ENCODE results near the gene WRAP73.

The WRAP73 gene

GRCh38 chr1:3681898-3682806, 32.2 kb upstream of the WRAP73 start:
- TF ChIP-seq CTCF (IDR thresholded peaks at IDR 0.05; ENCODE audit: insufficient read depth, low read depth, low read length, missing control alignments) = no peak
- no peak for DNase-seq (ENCODE audit: low read depth)

GRCh38 chr1:3681231-3681897, 31.5 kb upstream of the WRAP73 start:
- DNase-seq (ENCODE audit: low read depth) = no peak
- no peak for TF ChIP-seq CTCF (IDR thresholded peaks at IDR 0.05; ENCODE audit: insufficient read depth, low read depth, low read length, missing control alignments)
- no peak overlapping the region for H3K4me3 ChIP-seq (ENCODE audit: low read length)

More at GRCh38 chr1:3681898-3682806, 32.2 kb upstream of the WRAP73 start:
- no peak overlapping the region for H3K4me3 ChIP-seq (ENCODE audit: low read length)

GRCh38 chr1:3680488-3681230, 30.8 kb upstream of the WRAP73 start:
- DNase-seq (ENCODE audit: low read depth) = peak; percentile 45
- TF ChIP-seq CTCF (IDR thresholded peaks at IDR 0.05; ENCODE audit: insufficient read depth, low read depth, low read length, missing control alignments) = no peak
- no peak overlapping the region for H3K4me3 ChIP-seq (ENCODE audit: low read length)

GRCh38 chr1:3679799-3680453, 30.0 kb upstream of the WRAP73 start:
- DNase-seq (ENCODE audit: low read depth) = no peak
- H3K4me3 ChIP-seq (ENCODE audit: low read length) = no peak overlapping the region
- TF ChIP-seq CTCF (IDR thresholded peaks at IDR 0.05; ENCODE audit: insufficient read depth, low read depth, low read length, missing control alignments) = no peak

- no peak overlapping the region for H3K4me3 ChIP-seq (ENCODE audit: low read length)
- no peak for DNase-seq (ENCODE audit: low read depth)
Measured at GRCh38 chr1:3679098-3679555, 29.2 kb upstream of the WRAP73 start.

More at GRCh38 chr1:3679098-3679555, 29.2 kb upstream of the WRAP73 start:
- TF ChIP-seq CTCF (IDR thresholded peaks at IDR 0.05; ENCODE audit: insufficient read depth, low read depth, low read length, missing control alignments) = no peak
